Astrocyte of the cerebellum (primary cell): ENCODE data around the gene ROPN1L.

Source experiments
- DNase-seq: peaks from one replicate; pipeline ENCODE4 v3.0.0-alpha.2; 2011; ENCODE audit warnings: low read depth
- H3K4me3 ChIP-seq: 2 replicates; pipeline ENCODE4 v1.5.1; 2011; ENCODE audit warnings: mild to moderate bottlenecking, low read depth, low read length, moderate library complexity
- in situ Hi-C: cut with HindIII; loops from 2 replicates; pipeline ENCODE4 v1.10.0; 2017; ENCODE audit warnings: low sequenced_read_pairs
- TF ChIP-seq, protein P1 (sequence below): IDR thresholded peaks from 2 replicates; pipeline ENCODE4 v1.5.1; 2012; ENCODE audit warnings: low read length, low read depth, moderate library complexity, mild to moderate bottlenecking; ENCODE audit errors: missing control alignments

The ROPN1L gene

DNA sequence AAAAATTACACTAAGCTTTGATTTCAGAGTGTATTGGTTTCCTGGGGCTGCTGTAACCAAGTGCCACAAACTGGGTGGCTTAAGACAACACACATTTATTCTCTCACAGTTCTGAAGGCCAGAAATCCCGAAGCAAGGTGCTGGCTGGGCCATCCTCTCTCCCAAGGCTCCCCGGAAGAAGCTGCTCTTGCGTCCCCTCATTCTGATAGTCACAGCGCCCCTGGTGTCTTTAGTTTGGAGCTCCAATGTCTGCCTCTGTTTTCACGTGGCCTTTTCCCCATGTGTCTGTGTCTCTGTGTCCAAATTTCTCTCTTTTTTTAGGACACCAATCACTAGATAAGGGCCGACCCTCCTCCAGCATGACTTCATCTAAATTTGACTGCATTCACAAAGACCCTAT, 56.7 kb downstream of the ROPN1L start:
- in situ Hi-C loops = no loop called here
- TF ChIP-seq, protein P1, sequence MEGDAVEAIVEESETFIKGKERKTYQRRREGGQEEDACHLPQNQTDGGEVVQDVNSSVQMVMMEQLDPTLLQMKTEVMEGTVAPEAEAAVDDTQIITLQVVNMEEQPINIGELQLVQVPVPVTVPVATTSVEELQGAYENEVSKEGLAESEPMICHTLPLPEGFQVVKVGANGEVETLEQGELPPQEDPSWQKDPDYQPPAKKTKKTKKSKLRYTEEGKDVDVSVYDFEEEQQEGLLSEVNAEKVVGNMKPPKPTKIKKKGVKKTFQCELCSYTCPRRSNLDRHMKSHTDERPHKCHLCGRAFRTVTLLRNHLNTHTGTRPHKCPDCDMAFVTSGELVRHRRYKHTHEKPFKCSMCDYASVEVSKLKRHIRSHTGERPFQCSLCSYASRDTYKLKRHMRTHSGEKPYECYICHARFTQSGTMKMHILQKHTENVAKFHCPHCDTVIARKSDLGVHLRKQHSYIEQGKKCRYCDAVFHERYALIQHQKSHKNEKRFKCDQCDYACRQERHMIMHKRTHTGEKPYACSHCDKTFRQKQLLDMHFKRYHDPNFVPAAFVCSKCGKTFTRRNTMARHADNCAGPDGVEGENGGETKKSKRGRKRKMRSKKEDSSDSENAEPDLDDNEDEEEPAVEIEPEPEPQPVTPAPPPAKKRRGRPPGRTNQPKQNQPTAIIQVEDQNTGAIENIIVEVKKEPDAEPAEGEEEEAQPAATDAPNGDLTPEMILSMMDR = no peak
- no peak overlapping the region for H3K4me3 ChIP-seq
- DNase-seq = no peak

DNA sequence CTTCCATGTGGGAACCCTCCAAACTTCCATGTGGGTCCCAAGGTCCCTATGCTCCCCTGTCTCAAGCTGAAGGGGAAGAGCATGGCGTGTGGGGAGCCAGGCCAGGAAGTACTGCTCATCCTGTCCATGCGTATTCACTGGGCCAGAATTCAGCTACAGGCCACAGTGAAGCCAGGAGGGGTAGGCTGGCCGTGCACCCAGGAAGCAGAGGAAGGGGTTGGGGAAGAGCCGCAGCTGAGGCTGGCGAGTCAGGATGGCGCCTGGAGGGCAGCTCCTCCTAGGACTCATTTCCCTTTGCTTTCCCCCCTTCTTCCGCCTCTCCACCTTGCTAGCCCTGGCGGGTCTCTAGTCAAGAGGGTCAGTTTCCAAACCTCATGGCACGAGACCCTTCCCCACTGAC, 57.4 kb downstream of the ROPN1L start:
- no peak for DNase-seq
- TF ChIP-seq, protein P1 = no peak
- no peak overlapping the region for H3K4me3 ChIP-seq
- in situ Hi-C loops = no loop called here

DNA sequence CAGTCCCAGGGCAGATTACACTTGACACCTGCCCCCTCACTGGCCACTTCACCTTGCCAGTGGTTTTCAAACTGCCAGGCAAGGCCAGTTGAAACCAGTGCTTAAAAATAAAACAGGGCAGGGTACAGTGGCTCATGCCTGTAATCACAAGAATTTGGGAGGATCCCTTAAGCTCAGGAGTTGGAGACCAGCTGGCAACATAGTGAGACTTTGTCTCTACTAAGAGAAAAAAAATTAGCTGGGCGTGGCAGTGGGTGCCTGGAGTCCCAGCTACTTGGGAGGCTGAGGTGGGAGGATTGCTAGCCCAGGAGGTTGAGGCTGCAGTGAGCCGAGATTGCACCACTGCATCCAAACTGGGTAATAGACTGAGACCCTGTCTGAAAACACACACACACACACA, 58.1 kb downstream of the ROPN1L start:
- DNase-seq = no peak
- H3K4me3 ChIP-seq = no peak overlapping the region
- TF ChIP-seq, protein P1 = no peak
- in situ Hi-C loops = no loop called here

DNA sequence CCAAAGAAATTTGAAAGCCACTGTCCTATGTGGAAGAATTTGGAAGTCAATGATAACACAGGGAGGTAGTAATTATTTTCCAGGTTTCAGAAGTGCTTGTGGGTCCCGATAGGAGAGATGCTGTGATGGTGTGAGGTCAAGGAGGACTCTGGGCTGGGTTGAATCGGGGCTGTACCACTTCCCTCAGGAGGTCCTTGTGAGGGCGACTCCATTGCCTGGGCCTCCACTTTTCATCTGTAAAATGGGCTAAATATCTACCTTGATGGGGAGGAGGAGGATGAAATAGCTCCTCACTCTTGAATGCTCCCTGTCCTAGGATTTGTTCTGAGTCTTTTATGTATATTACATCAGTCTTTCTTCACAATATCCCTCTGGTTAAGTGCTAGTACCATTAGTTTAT, 59.0 kb downstream of the ROPN1L start:
- TF ChIP-seq, protein P1 = no peak
- in situ Hi-C loops = no loop called here
- no peak overlapping the region for H3K4me3 ChIP-seq
- DNase-seq = no peak

DNA sequence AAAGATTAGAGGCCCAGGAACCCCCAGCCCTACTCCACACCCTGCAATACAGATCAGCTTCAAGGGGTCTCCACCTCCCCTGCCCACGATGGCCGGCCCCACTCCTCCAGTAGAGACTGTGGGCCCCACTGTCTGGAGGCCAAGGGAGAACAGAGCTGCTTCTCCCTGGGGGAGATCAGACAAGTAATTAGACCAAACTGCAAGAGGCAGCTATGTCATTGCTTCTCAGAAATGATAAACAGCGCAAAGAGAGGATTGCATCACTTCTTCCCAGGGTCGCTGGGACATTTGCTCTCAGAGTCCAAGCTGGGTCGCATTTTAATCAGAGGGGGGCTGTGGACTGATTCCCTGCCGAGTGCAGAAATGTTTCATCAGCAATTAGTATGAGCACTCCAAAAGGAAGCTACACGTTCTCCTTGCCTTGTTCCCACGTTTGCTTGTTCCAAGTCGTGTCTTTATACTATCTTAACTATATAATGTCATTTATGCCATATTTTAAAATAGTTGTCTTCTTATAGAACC, 59.9 kb downstream of the ROPN1L start:
- no peak for DNase-seq
- TF ChIP-seq, protein P1 = no peak
- in situ Hi-C loops = no loop called here
- no peak overlapping the region for H3K4me3 ChIP-seq

DNA sequence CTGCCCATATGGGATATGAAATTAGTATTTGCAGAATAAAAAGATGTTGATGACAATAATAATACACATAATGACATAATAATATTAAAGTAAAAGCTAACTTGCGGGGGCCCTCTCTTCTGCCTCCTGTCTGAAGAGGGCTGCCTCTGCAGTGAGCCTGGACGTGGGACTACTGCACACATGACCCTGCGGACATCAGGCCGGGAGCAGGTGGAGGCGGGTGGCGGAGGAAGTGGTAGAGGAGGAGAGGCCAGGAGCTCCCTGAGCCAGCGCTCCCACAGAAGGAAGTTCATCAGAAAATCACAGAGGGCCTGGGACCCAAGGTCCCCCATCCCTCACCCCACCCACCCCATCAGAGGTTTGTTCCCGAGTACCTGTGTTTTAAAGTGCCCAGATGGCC, 60.5 kb downstream of the ROPN1L start:
- DNase-seq = no peak
- in situ Hi-C loops = no loop called here
- no peak overlapping the region for H3K4me3 ChIP-seq
- TF ChIP-seq, protein P1 = no peak

DNA sequence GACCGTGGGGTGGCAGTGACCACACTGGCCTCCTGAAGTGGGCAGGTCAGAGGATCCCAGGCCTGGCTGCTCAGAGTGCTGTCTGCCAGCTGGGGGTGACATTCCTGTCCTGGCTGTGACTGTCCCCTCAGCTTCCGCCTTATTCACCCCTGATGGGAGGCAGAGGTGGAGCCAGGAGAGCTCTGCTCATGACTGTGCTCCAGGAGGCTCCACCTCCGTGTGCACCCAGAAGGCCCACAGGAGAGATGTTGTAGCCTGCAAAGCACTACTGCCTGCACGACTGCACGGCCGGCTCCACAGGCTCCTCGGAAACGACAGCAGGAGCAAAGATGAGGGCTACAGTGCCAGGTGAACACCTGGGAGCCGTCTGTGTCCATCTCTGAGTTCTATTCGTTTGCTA, 60.9 kb downstream of the ROPN1L start:
- H3K4me3 ChIP-seq = no peak overlapping the region
- TF ChIP-seq, protein P1 = no peak
- DNase-seq = no peak
- in situ Hi-C loops = no loop called here
